Measurements from ENCODE around the gene SDHAF3. TPM values are rescaled to one million over a fixed set of nuclear protein-coding genes. Genes with fewer than 3 reads are reported as not detected.

The SDHAF3 gene
- total RNA-seq, 3 donors from 2014 or later = 11.7 to 23.2 (median 17.1) TPM

DNA sequence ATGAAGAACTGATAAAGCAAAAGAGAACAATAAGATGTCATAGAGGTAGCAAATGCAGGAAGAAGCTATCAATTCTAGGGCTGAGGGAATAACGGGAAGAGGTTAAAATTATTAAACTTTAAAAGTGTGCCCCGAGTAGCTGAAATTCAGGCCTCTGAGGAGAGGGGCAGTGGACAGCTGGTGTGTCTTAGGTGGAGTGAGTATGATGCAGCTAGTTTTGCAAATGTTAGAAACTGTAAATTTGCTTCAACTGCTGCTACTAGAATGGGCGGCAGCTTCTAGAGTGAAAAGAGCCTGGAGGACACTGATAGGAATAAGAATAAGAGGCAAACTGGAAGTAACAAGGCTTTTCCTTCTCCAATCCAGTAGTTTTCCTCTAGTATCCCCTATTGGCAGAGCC lies 87.3 kb downstream of the SDHAF3 start:
- Histone ChIP-seq H3K36me3 (ENCODE audit: low read depth) (no peaks in the 10 kb centered on the region), H3K4me1 (ENCODE audit: low read depth) (no peaks in the 10 kb centered on the region), H3K4me3 (no peak overlapping the region), H3K9me3 (no peaks in the 10 kb centered on the region)
- intact Hi-C loops (cut with DNase I, micrococcal nuclease) = no loop called here
- TF ChIP-seq, protein P1, sequence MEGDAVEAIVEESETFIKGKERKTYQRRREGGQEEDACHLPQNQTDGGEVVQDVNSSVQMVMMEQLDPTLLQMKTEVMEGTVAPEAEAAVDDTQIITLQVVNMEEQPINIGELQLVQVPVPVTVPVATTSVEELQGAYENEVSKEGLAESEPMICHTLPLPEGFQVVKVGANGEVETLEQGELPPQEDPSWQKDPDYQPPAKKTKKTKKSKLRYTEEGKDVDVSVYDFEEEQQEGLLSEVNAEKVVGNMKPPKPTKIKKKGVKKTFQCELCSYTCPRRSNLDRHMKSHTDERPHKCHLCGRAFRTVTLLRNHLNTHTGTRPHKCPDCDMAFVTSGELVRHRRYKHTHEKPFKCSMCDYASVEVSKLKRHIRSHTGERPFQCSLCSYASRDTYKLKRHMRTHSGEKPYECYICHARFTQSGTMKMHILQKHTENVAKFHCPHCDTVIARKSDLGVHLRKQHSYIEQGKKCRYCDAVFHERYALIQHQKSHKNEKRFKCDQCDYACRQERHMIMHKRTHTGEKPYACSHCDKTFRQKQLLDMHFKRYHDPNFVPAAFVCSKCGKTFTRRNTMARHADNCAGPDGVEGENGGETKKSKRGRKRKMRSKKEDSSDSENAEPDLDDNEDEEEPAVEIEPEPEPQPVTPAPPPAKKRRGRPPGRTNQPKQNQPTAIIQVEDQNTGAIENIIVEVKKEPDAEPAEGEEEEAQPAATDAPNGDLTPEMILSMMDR (IDR thresholded peaks at IDR 0.05) = no peak
- ATAC-seq = no peak
- DNase-seq = no peak

DNA sequence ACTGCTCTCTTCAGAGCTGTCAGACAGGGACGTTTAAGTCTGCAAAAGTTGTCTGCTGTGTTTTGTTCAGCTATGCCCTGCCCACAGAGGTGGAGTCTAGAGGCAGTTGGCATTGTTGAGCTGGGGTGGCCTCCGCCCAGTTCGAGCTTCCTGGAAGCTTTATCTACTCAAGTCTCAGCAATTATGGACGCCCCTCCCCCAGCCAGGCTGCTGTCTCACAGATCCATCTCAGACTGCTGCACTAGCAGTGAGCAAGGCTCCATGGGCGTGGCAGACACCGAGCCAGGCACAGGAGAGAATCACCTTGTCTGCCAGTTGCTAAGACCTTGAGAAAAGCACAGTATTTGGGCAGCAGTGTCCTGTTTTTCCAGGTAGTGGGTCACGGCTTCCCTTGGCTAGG lies 98.1 kb downstream of the SDHAF3 start:
- Histone ChIP-seq H3K9me3 (peaks cover 3% of the 10 kb centered on the region), H3K36me3 (ENCODE audit: low read depth) (no peaks in the 10 kb centered on the region), H3K4me1 (ENCODE audit: low read depth) (no peaks in the 10 kb centered on the region), H3K4me3 (no peak overlapping the region)
- DNase-seq (peak; percentile 80 to 91 (median 82)), ATAC-seq (peak; percentile 93)
- TF ChIP-seq, protein P1 (IDR thresholded peaks at IDR 0.05) = no peak
- intact Hi-C loops (cut with DNase I, micrococcal nuclease) = no loop called here

GRCh38 chr7:97218767-97219166 lies 101.3 kb downstream of the SDHAF3 start:
- intact Hi-C loops (cut with DNase I, micrococcal nuclease) = no loop called here
- Histone ChIP-seq H3K9me3 (no peaks in the 10 kb centered on the region), H3K4me3 (no peak overlapping the region), H3K4me1 (ENCODE audit: low read depth) (no peaks in the 10 kb centered on the region), H3K36me3 (ENCODE audit: low read depth) (no peaks in the 10 kb centered on the region)
- ATAC-seq (no peak), DNase-seq (no peak)
- TF ChIP-seq, protein P1 (IDR thresholded peaks at IDR 0.05) = no peak

GRCh38 chr7:97219237-97219636 lies 101.7 kb downstream of the SDHAF3 start:
- DNase-seq (no peak), ATAC-seq (no peak)
- Histone ChIP-seq H3K4me3 (no peak overlapping the region), H3K4me1 (ENCODE audit: low read depth) (no peaks in the 10 kb centered on the region), H3K36me3 (ENCODE audit: low read depth) (no peaks in the 10 kb centered on the region), H3K9me3 (no peaks in the 10 kb centered on the region)
- TF ChIP-seq, protein P1 (IDR thresholded peaks at IDR 0.05) = no peak
- intact Hi-C loops (cut with DNase I, micrococcal nuclease) = no loop called here

- DNase-seq (no peak), ATAC-seq (no peak)
- no peak overlapping the region for H3K4me3 ChIP-seq
- no peaks in the 10 kb centered on the region for H3K4me1 ChIP-seq (ENCODE audit: low read depth)
- H3K9me3 ChIP-seq = no peaks in the 10 kb centered on the region
- TF ChIP-seq, protein P1 (IDR thresholded peaks at IDR 0.05) = no peak
- H3K36me3 ChIP-seq (ENCODE audit: low read depth) = no peaks in the 10 kb centered on the region
- intact Hi-C loops (cut with DNase I, micrococcal nuclease) = no loop called here
These were observed 106.8 kb downstream of the SDHAF3 start for GRCh38 chr7:97224316-97224715.

DNA sequence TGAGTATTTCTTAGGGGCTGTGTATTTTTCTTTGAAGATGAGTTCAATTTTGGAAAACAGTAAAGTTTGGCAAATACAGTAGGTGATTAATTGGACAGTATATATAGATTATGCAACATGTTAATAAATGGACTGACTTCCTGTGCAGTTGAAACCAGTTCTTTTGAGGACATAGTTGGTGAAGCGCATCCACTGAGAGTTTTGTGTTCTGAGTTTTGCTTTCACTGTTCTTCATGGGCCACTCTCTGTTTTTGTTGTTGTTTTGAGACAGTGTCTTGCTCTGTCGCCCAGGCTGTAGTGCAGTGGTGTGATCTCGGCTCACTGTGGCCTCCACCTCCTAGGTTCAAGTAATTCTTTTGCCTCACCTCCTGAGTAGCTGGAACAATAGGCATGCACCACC lies 109.0 kb downstream of the SDHAF3 start:
- no peak overlapping the region for H3K4me3 ChIP-seq
- ATAC-seq = no peak
- no peaks in the 10 kb centered on the region for H3K4me1 ChIP-seq (ENCODE audit: low read depth)
- intact Hi-C loops (cut with DNase I, micrococcal nuclease) = no loop called here
- DNase-seq = no peak
- no peaks in the 10 kb centered on the region for H3K9me3 ChIP-seq
- no peaks in the 10 kb centered on the region for H3K36me3 ChIP-seq (ENCODE audit: low read depth)
- TF ChIP-seq, protein P1 (IDR thresholded peaks at IDR 0.05) = no peak
